Astrocyte (in vitro differentiated cells and primary cell): Measurements from ENCODE around the gene WNT9B. TPM values are rescaled to one million over a fixed set of nuclear protein-coding genes. Genes with fewer than 3 reads are reported as not detected.

ENCODE experiments used
- DNase-seq: peaks from one replicate; pipeline ENCODE4 v3.0.0-alpha.2; 2010; ENCODE audit warnings: low read depth
- FAIRE-seq: peaks from 2 replicates; lab custom pipeline; 2011; peaks lifted over from hg19 to GRCh38; lab: Jason Lieb, UNC
- H2AFZ ChIP-seq: 2 replicates; pipeline ENCODE4 v1.6.0; 2012; ENCODE audit warnings: low read depth, low read length, inconsistent platforms
- H3K27ac ChIP-seq: 2 replicates; pipeline ENCODE4 v1.5.1; 2011; ENCODE audit warnings: low read depth, low read length, inconsistent platforms
- H3K27me3 ChIP-seq: 2 replicates; pipeline ENCODE4 v1.6.0; 2011; ENCODE audit warnings: low read length, inconsistent platforms; ENCODE audit not compliant: insufficient read depth
- H3K36me3 ChIP-seq: 2 replicates; pipeline ENCODE4 v1.5.1; 2011; ENCODE audit warnings: low read length, inconsistent platforms; ENCODE audit not compliant: insufficient read depth
- H3K4me1 ChIP-seq: 2 replicates; pipeline ENCODE4 v1.5.1; 2011; ENCODE audit warnings: low read length, inconsistent platforms; ENCODE audit not compliant: insufficient read depth
- H3K4me2 ChIP-seq: 2 replicates; pipeline ENCODE4 v1.6.0; 2012; ENCODE audit warnings: low read length, inconsistent platforms
- H3K4me3 ChIP-seq: 2 replicates; pipeline ENCODE4 v1.5.1; 2011; ENCODE audit warnings: low read depth, mild to moderate bottlenecking, low read length, inconsistent platforms; ENCODE audit not compliant: insufficient read depth
- H3K79me2 ChIP-seq: 2 replicates; pipeline ENCODE4 v1.6.0; 2012; ENCODE audit warnings: mild to moderate bottlenecking, low read length, inconsistent platforms; ENCODE audit not compliant: insufficient read depth
- H3K9ac ChIP-seq: 2 replicates; pipeline ENCODE4 v1.6.0; 2012; ENCODE audit warnings: mild to moderate bottlenecking, low read length, inconsistent platforms
- H3K9me3 ChIP-seq: 2 replicates; pipeline ENCODE4 v1.5.1; 2012; ENCODE audit warnings: low read depth, mild to moderate bottlenecking, low read length, inconsistent platforms; ENCODE audit not compliant: insufficient read depth
- H4K20me1 ChIP-seq: 2 replicates; pipeline ENCODE4 v1.6.0; 2012; ENCODE audit warnings: low read length, inconsistent platforms; ENCODE audit not compliant: insufficient read depth
- H3K27ac Mint-ChIP-seq: one replicate; pipeline ENCODE4 v1.8.0; 2021; ENCODE audit warnings: mild to moderate bottlenecking, mixed read lengths; ENCODE audit not compliant: unreplicated experiment
- H3K27me3 Mint-ChIP-seq: one replicate; pipeline ENCODE4 v1.8.0; 2021; ENCODE audit warnings: low read depth, mixed read lengths; ENCODE audit not compliant: unreplicated experiment
- H3K36me3 Mint-ChIP-seq: one replicate; pipeline ENCODE4 v1.8.0; 2021; ENCODE audit warnings: low read depth, mixed read lengths; ENCODE audit not compliant: unreplicated experiment
- H3K4me1 Mint-ChIP-seq: one replicate; pipeline ENCODE4 v1.8.0; 2021; ENCODE audit warnings: low read depth, mixed read lengths; ENCODE audit not compliant: unreplicated experiment
- H3K4me3 Mint-ChIP-seq: one replicate; pipeline ENCODE4 v1.8.0; 2021; ENCODE audit warnings: mild to moderate bottlenecking, moderate library complexity, mixed read lengths; ENCODE audit not compliant: unreplicated experiment
- H3K9me3 Mint-ChIP-seq: one replicate; pipeline ENCODE4 v1.8.0; 2021; ENCODE audit warnings: mild to moderate bottlenecking, mixed read lengths; ENCODE audit not compliant: unreplicated experiment
- EZH2 ChIP-seq: IDR thresholded peaks from 2 replicates; pipeline ENCODE4 v1.6.1; 2012; ENCODE audit warnings: mild to moderate bottlenecking, low read length, inconsistent platforms; ENCODE audit not compliant: insufficient read depth
- total RNA-seq: library from RNA; stranded (reverse); gene quantifications from 2 replicates; pipeline ENCODE4 v1.2.1, GENCODE V29; 2021
- TF ChIP-seq, protein P1 (sequence below): IDR thresholded peaks from 2 replicates; pipeline ENCODE4 v1.5.1; 2011; ENCODE audit warnings: low read depth, mild to moderate bottlenecking, inconsistent platforms, low read length, moderate library complexity; ENCODE audit not compliant: insufficient read depth

WNT9B gene
- total RNA-seq, 1 donor from 2014 or later, result 0.48 TPM

GRCh38 chr17:46827274-46827673 is 24.1 kb upstream of the WNT9B start:
- Histone ChIP-seq H3K79me2 (no peaks in the 10 kb centered on the region), H3K9me3 (no peaks in the 10 kb centered on the region), H2AFZ (no peak overlapping the region), H3K4me2 (no peak overlapping the region), H3K27me3 (peaks cover 12% of the 10 kb centered on the region), H3K9ac (no peak overlapping the region), H3K27ac (no peak overlapping the region), H3K4me3 (no peak overlapping the region), H3K4me1 (no peaks in the 10 kb centered on the region), H4K20me1 (no peaks in the 10 kb centered on the region), H3K36me3 (no peaks in the 10 kb centered on the region)
- peaks cover 42% of the 10 kb centered on the region for H3K27me3 Mint-ChIP-seq
- H3K36me3 Mint-ChIP-seq, result no peaks in the 10 kb centered on the region
- no peaks in the 10 kb centered on the region for H3K9me3 Mint-ChIP-seq
- TF ChIP-seq, protein P1, sequence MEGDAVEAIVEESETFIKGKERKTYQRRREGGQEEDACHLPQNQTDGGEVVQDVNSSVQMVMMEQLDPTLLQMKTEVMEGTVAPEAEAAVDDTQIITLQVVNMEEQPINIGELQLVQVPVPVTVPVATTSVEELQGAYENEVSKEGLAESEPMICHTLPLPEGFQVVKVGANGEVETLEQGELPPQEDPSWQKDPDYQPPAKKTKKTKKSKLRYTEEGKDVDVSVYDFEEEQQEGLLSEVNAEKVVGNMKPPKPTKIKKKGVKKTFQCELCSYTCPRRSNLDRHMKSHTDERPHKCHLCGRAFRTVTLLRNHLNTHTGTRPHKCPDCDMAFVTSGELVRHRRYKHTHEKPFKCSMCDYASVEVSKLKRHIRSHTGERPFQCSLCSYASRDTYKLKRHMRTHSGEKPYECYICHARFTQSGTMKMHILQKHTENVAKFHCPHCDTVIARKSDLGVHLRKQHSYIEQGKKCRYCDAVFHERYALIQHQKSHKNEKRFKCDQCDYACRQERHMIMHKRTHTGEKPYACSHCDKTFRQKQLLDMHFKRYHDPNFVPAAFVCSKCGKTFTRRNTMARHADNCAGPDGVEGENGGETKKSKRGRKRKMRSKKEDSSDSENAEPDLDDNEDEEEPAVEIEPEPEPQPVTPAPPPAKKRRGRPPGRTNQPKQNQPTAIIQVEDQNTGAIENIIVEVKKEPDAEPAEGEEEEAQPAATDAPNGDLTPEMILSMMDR, result no peak
- no peak for TF ChIP-seq EZH2
- no peak for FAIRE-seq
- no peak overlapping the region for H3K27ac Mint-ChIP-seq
- no peak for DNase-seq
- H3K4me1 Mint-ChIP-seq, result peaks cover 2% of the 10 kb centered on the region
- no peak overlapping the region for H3K4me3 Mint-ChIP-seq

DNA sequence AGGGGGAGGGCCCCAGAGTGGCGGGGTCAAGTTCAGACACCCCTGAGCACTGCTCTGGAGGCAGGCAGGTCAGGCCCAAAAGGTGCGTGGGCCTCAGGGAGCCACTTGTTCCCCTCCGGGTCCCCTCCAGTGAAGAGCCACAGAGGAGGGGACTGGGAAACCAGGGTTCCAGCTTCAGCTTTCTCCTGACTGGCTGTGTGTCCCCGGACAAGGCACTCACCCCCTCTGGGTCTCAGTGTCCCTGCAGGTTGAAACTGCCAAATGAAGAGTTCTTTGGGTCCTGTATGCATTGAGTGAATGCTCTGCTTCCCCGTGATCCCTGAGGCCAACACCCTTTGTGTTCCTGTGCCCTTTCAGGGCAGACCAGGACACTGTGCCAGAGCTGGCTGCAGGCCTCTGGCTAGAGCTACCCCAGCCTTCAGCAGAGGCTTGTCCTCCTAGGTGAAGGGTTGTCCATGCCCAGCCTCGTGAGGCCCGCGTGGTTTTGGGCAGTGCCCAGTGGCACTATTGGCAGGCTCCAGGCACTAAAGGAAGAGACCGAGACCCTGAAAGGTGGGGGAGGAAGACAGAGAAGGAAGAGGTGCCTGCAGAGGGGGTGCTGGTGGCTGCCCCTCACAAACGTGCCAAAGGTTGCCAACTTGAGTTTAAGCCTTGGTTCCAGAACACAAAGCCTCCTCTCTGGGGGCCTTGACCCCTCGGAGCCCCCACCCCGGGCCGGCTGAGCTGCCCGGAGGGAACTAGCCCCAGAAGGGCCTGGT is 19.6 kb upstream of the WNT9B start:
- Mint-ChIP-seq H3K27ac (no peak overlapping the region), H3K36me3 (no peaks in the 10 kb centered on the region), H3K27me3 (peaks cover 39% of the 10 kb centered on the region), H3K9me3 (no peaks in the 10 kb centered on the region), H3K4me3 (no peak overlapping the region), H3K4me1 (peaks cover 11% of the 10 kb centered on the region)
- H2AFZ ChIP-seq, result no peak overlapping the region
- H3K4me3 ChIP-seq, result no peak overlapping the region
- H3K27ac ChIP-seq, result no peak overlapping the region
- no peak overlapping the region for H3K9ac ChIP-seq
- H3K27me3 ChIP-seq, result no peaks in the 10 kb centered on the region
- H3K4me2 ChIP-seq, result no peak overlapping the region
- no peaks in the 10 kb centered on the region for H4K20me1 ChIP-seq
- FAIRE-seq, result no peak
- no peaks in the 10 kb centered on the region for H3K36me3 ChIP-seq
- H3K4me1 ChIP-seq, result peaks cover 13% of the 10 kb centered on the region
- no peak for DNase-seq
- no peaks in the 10 kb centered on the region for H3K79me2 ChIP-seq
- H3K9me3 ChIP-seq, result no peaks in the 10 kb centered on the region
- TF ChIP-seq, protein P1, result no peak
- TF ChIP-seq EZH2, result no peak

- Histone ChIP-seq H3K27me3 (no peaks in the 10 kb centered on the region), H3K36me3 (no peaks in the 10 kb centered on the region), H3K4me1 (peaks cover 13% of the 10 kb centered on the region), H3K79me2 (no peaks in the 10 kb centered on the region), H3K9me3 (no peaks in the 10 kb centered on the region), H3K27ac (no peak overlapping the region), H3K4me2 (no peak overlapping the region), H2AFZ (no peak overlapping the region), H4K20me1 (no peaks in the 10 kb centered on the region), H3K4me3 (no peak overlapping the region), H3K9ac (no peak overlapping the region)
- Mint-ChIP-seq H3K4me3 (no peak overlapping the region), H3K27ac (no peak overlapping the region), H3K27me3 (peaks cover 39% of the 10 kb centered on the region), H3K36me3 (no peaks in the 10 kb centered on the region), H3K4me1 (peaks cover 11% of the 10 kb centered on the region), H3K9me3 (no peaks in the 10 kb centered on the region)
- DNase-seq (no peak), FAIRE-seq (no peak)
- TF ChIP-seq EZH2, result no peak
- TF ChIP-seq, protein P1, result no peak
Measured at GRCh38 chr17:46832331-46832821, 19.0 kb upstream of the WNT9B start.
